SU-DHL-6 (cell line): ENCODE data around the gene THOP1.

Experiments
- H2AFZ ChIP-seq: fragments of 200-600 bp; sonication (generic); 2 replicates; pipeline ENCODE4 v1.6.1; 2014; ENCODE audit warnings: low read depth, mild to moderate bottlenecking, moderate library complexity, mixed read lengths, antibody characterized with exemption, low read length; ENCODE audit not compliant: severe bottlenecking
- H3F3A ChIP-seq: fragments of 200-600 bp; shearing (Covaris generic); 2 replicates; pipeline ENCODE4 v1.6.0; 2016; ENCODE audit warnings: antibody characterized with exemption, mild to moderate bottlenecking; ENCODE audit not compliant: insufficient read depth
- H3K27ac ChIP-seq: fragments of 200-600 bp; sonication (generic); 2 replicates; pipeline ENCODE4 v1.5.1; 2016; ENCODE audit warnings: low read depth, mild to moderate bottlenecking, low read length, moderate library complexity, mixed read lengths
- H3K27me3 ChIP-seq: fragments of 200-600 bp; sonication (generic), shearing (Covaris generic); 2 replicates; pipeline ENCODE4 v1.6.0; 2014; ENCODE audit warnings: mild to moderate bottlenecking, low read length
- H3K36me3 ChIP-seq: fragments of 200-600 bp; sonication (generic); 2 replicates; pipeline ENCODE4 v1.6.1; 2014; ENCODE audit warnings: mild to moderate bottlenecking, low read length, mixed read lengths
- H3K4me2 ChIP-seq: fragments of 300-600, 200-600 bp; shearing (Covaris generic), sonication (generic); 2 replicates; pipeline ENCODE4 v1.6.0; 2014; ENCODE audit warnings: low read length, low read depth, mild to moderate bottlenecking; ENCODE audit not compliant: poor library complexity, severe bottlenecking
- H3K4me3 ChIP-seq: fragments of 200-600 bp; sonication (generic); 2 replicates; pipeline ENCODE4 v1.5.1; 2014; ENCODE audit warnings: antibody characterized with exemption, low read length, mild to moderate bottlenecking, mixed read lengths; ENCODE audit not compliant: insufficient read depth, poor library complexity, severe bottlenecking
- H3K79me2 ChIP-seq: fragments of 200-600 bp; sonication (generic); 2 replicates; pipeline ENCODE4 v1.6.1; 2014; ENCODE audit warnings: mild to moderate bottlenecking, low read length, moderate library complexity; ENCODE audit not compliant: insufficient read depth
- H3K9ac ChIP-seq: fragments of 200-600 bp; sonication (generic); 2 replicates; pipeline ENCODE4 v1.7.0; 2014; ENCODE audit warnings: mild to moderate bottlenecking, low read length
- H3K9me2 ChIP-seq: fragments of 200-600 bp; sonication (generic); replicated peaks from 2 replicates; pipeline ENCODE4 v1.6.1; 2014; ENCODE audit warnings: low read length; ENCODE audit not compliant: insufficient read depth
- H3K9me3 ChIP-seq: fragments of 200-600 bp; sonication (generic); 2 replicates; pipeline ENCODE4 v1.6.1; 2014; ENCODE audit warnings: low read length, mixed read lengths; ENCODE audit not compliant: insufficient read depth
- H4K20me1 ChIP-seq: fragments of 200-600 bp; sonication (generic); 2 replicates; pipeline ENCODE4 v1.6.1; 2014; ENCODE audit warnings: low read depth, mild to moderate bottlenecking, antibody characterized with exemption, low read length, moderate library complexity, mixed read lengths
- CTCF ChIP-seq: fragments of 200-600 bp; sonication (generic); IDR thresholded peaks from one replicate; pipeline ENCODE4 v1.5.1; 2017; ENCODE audit warnings: antibody characterized with exemption, mild to moderate bottlenecking, low read length, moderate library complexity; ENCODE audit not compliant: insufficient read depth, poor library complexity, severe bottlenecking
- EZH2phosphoT487 ChIP-seq: fragments of 200-600 bp; sonication (generic), shearing (Covaris generic); conservative IDR thresholded peaks from 2 replicates; pipeline ENCODE4 v1.6.1; 2018; ENCODE audit warnings: mild to moderate bottlenecking, antibody characterized with exemption, low read length, moderate library complexity, mixed read lengths

THOP1 gene

DNA sequence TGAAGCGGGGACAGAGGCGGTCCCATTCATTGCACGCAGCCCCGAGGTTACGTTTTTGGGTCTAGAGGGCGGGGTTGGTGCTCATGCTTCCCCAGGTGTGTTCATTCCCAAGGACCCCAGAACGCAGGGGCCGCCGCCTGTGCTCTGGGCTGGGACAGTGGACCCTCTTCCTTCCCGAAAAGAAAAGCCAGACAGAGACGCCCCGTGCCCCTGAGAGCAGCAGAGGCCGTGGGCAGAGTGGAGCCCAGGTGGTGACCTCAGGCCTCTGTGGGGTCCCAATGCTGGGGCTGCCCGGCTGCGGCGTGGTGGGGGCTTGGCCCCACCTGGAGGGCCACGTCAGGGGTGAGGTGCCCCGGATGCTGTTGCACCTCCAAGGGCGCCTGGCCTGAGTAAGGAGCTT is 17.6 kb upstream of the THOP1 start:
- Histone ChIP-seq H3K27ac (no peak overlapping the region), H3K27me3 (no peaks in the 10 kb centered on the region), H2AFZ (no peak overlapping the region), H3K36me3 (no peaks in the 10 kb centered on the region), H3K9me2 (no peaks in the 10 kb centered on the region), H3K79me2 (peaks cover 35% of the 10 kb centered on the region), H3K9ac (no peak overlapping the region), H3F3A (no peaks in the 10 kb centered on the region), H3K4me3 (no peak overlapping the region), H3K4me2 (no peak overlapping the region), H3K9me3 (no peaks in the 10 kb centered on the region), H4K20me1 (no peaks in the 10 kb centered on the region; the same call in 1 of the 2 replicates)
- TF ChIP-seq CTCF, result no peak
- TF ChIP-seq EZH2phosphoT487, result no peak

GRCh38 chr19:2768365-2769132 is 16.8 kb upstream of the THOP1 start:
- Histone ChIP-seq H2AFZ (no peak overlapping the region), H3K9me3 (no peaks in the 10 kb centered on the region), H3K27ac (no peak overlapping the region), H3F3A (no peaks in the 10 kb centered on the region), H3K27me3 (no peaks in the 10 kb centered on the region), H3K36me3 (no peaks in the 10 kb centered on the region), H3K9ac (no peak overlapping the region), H3K9me2 (no peaks in the 10 kb centered on the region), H3K4me3 (no peak overlapping the region), H3K79me2 (peaks cover 35% of the 10 kb centered on the region), H4K20me1 (no peaks in the 10 kb centered on the region; the same call in 1 of the 2 replicates), H3K4me2 (no peak overlapping the region)
- TF ChIP-seq CTCF (no peak), EZH2phosphoT487 (no peak)

DNA sequence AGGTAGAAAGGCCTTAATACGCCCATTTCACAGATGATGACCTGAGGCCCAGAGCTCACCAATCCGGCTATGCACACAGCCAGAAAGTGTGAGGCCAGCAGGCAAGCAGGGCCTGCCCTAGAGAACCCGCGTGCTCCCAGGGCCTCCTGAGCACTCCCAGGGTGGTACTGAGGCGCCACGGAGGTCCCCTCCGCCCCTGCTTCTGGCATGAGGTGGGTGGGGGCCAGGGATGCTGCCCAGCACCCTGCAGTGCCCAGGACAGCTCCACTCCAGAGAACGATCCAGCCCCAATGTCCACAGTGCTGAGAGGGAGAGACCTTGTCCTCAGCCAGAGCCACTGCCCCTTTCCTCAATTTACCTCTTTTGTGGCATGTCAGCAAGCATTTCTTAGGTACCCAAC is 16.1 kb upstream of the THOP1 start:
- H3F3A ChIP-seq, result no peaks in the 10 kb centered on the region
- H3K27ac ChIP-seq, result no peak overlapping the region
- H3K4me2 ChIP-seq, result no peak overlapping the region
- no peak overlapping the region for H3K9ac ChIP-seq
- no peaks in the 10 kb centered on the region for H3K9me3 ChIP-seq
- H4K20me1 ChIP-seq, result no peaks in the 10 kb centered on the region; the same call in 1 of the 2 replicates
- no peaks in the 10 kb centered on the region for H3K9me2 ChIP-seq
- H2AFZ ChIP-seq, result no peak overlapping the region
- TF ChIP-seq CTCF (no peak), EZH2phosphoT487 (no peak)
- no peaks in the 10 kb centered on the region for H3K36me3 ChIP-seq
- peaks cover 40% of the 10 kb centered on the region for H3K79me2 ChIP-seq
- no peak overlapping the region for H3K4me3 ChIP-seq
- no peaks in the 10 kb centered on the region for H3K27me3 ChIP-seq
